ENCODE measurements around the gene WNK2.

WNK2 gene

DNA sequence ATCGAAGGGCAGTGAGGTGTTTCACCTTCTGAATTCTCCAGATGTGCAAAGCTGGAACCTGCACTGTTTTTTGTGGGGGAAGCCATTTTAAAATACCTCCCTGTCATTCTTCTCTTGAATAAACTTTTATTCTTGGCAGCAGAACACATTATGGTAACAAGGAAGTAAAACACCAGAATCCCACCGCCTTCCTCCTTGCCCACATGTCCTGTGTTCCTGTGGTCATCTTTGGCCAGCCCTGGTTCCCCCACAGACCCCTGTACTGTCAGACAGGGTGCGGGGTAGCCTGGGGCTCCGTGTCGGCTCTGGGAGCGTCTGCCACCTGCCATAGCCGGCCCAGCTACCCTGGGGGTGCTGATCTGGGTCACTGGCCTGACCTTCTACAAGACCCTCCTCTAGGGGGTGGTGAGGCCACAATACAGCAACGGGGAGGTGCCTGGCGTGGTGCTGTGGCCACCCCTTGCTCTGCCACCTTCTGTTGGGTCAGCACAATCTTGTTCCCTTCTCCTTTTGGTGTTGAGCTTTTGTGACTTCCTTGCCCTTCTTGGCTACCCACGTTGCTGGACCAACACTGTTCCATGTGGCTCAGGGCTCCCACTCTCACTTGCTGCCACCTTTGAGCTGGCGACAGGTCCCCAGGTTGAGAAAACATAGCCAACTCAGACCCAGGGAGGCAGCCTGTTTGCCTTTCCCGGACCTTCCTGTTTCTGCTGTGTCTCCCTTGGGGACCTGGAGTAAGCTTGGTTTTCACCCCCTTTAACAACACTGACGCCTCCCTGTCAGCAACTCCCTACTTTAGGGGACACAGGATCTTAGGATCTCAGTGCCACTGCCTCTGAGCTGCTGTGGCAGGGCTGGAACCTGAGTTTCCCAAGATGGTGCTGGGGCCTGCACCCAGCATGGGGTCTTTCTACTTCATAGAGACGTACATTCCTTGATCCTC is 4.8 kb downstream of the WNK2 start:
- no peak for TF ChIP-seq CTCF (IDR thresholded peaks at IDR 0.05)
- Histone ChIP-seq H3K4me3 (no peak overlapping the region), H3K27me3 (peaks cover 0 to 16% of the 10 kb centered on the region in 2 donors), H3K27ac (no peak overlapping the region), H3K36me3 (no peaks in the 10 kb centered on the region), H3K9me3 (no peaks in the 10 kb centered on the region), H3K4me1 (peaks cover 0 to 40% (median 16%) of the 10 kb centered on the region in 4 donors)
- intact Hi-C loops (cut with DNase I; ENCODE audit: low total_unique reads): no loop called here
- DNase-seq: no peak

GRCh38 chr9:93189369-93190132 is 5.6 kb downstream of the WNK2 start:
- no peak for TF ChIP-seq CTCF (IDR thresholded peaks at IDR 0.05)
- no peak overlapping the region for H3K4me3 ChIP-seq
- intact Hi-C loops (cut with DNase I; ENCODE audit: low total_unique reads): no loop called here
- no peak overlapping the region for H3K27ac ChIP-seq
- peaks cover 0 to 32% (median 9%) of the 10 kb centered on the region in 4 donors for H3K4me1 ChIP-seq
- no peak for DNase-seq
- no peaks in the 10 kb centered on the region for H3K9me3 ChIP-seq
- H3K36me3 ChIP-seq: no peaks in the 10 kb centered on the region
- peaks cover 0 to 9% of the 10 kb centered on the region in 2 donors for H3K27me3 ChIP-seq

GRCh38 chr9:93190133-93190525 is 6.2 kb downstream of the WNK2 start:
- DNase-seq: no peak
- Histone ChIP-seq H3K36me3 (no peaks in the 10 kb centered on the region), H3K9me3 (no peaks in the 10 kb centered on the region), H3K27ac (no peak overlapping the region), H3K27me3 (peaks cover 0 to 6% of the 10 kb centered on the region in 2 donors), H3K4me3 (no peak overlapping the region), H3K4me1 (peaks cover 0 to 27% (median 6%) of the 10 kb centered on the region in 4 donors)
- TF ChIP-seq CTCF (IDR thresholded peaks at IDR 0.05): no peak
- intact Hi-C loops (cut with DNase I; ENCODE audit: low total_unique reads): no loop called here

DNA sequence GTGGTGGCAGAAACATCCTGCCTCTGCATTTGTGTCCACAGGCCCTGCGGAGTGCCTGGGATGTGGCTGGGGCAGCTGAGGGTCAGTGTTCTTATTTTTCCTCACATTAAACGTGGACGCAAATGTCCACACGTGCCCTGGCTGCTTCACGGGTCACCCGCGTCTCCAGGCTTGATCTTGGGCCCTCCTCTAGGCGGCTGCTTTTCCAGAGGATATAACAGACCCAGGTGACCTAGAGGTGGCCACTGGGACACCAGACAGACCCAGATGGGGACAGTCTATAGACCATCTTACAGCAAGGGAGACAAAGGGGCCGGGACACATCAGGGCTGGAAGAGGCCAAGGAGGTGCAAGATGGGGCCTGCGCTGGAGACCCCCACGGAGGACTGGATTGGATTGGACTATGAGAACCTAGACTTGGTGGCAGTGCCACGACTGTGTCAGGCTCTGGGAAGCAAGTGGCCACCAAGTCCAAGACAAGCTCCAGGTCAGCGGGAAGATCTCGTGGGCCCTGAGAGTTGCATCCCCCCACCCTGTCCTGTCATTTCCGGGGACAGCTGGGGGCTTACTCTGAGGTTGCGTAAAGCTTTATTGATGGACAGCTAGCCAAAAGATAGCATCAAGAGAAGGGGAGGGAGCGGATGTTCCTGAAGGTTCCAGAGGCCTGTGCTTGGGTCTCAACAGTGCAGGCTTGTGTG is 6.9 kb downstream of the WNK2 start:
- TF ChIP-seq CTCF (IDR thresholded peaks at IDR 0.05): no peak

GRCh38 chr9:93191354-93191660 is 7.4 kb downstream of the WNK2 start:
- no peak for TF ChIP-seq CTCF (IDR thresholded peaks at IDR 0.05)
- no peaks in the 10 kb centered on the region for H3K27me3 ChIP-seq
- H3K27ac ChIP-seq: no peak overlapping the region
- intact Hi-C loops (cut with DNase I; ENCODE audit: low total_unique reads): no loop called here
- no peaks in the 10 kb centered on the region for H3K36me3 ChIP-seq
- H3K4me1 ChIP-seq: peaks cover 0 to 16% (median 3%) of the 10 kb centered on the region in 4 donors
- H3K4me3 ChIP-seq: no peak overlapping the region
- H3K9me3 ChIP-seq: no peaks in the 10 kb centered on the region
- no peak for DNase-seq

More for the DNA sequence above, 6.9 kb downstream of the WNK2 start:
- Histone ChIP-seq H3K9me3 (no peaks in the 10 kb centered on the region), H3K4me3 (no peak overlapping the region), H3K27ac (no peak overlapping the region), H3K4me1 (peaks cover 0 to 21% (median 6%) of the 10 kb centered on the region in 4 donors), H3K36me3 (no peaks in the 10 kb centered on the region), H3K27me3 (no peaks in the 10 kb centered on the region)
- no peak for DNase-seq
- intact Hi-C loops (cut with DNase I; ENCODE audit: low total_unique reads): no loop called here
